ENCODE data around the gene LRRC25.
"Not testable (repeated sequence)": the region's sequence is repeated elsewhere in the genome, so short reads cannot be mapped to it uniquely, and the experiment has no call there.

LRRC25 gene

DNA sequence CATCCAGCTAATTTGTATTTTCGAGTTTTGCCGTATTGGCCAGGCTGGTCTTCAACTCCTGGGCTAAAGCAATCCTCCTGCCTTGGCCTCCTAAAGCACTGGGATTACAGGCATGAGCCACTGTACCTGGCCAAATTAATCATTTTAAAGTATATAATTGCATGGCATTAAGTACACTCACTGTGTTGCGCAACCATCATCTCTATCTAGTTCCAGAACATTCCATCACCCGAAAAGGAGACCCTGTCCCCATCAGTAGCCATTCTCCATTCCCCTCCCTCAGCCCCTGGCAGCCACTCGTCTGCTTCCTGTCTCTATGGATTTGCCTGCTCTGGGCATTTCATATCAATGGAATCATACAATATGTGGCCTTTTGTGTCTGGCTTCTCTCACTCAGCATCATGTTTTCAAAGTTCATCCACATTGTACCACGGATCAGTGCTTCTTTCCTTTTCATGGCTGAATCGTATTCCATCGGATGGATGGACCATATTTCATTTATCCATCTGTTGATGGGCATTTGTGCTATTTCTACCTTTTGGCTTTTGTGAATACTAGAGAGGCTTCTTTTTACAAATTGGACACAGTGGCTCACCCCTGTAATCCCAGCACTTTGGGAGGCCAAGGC lies 43.9 kb downstream of the LRRC25 start:
- Histone ChIP-seq H3K4me3 (ENCODE audit: low read depth, low read length) (no peak overlapping the region), H3K9me3 (ENCODE audit: control insufficient read depth, insufficient read depth, low read length) (no peaks in the 10 kb centered on the region), H3K9ac (ENCODE audit: low read depth, low read length) (no peak overlapping the region), H3K27me3 (ENCODE audit: control insufficient read depth, insufficient read depth, low read length) (no peaks in the 10 kb centered on the region), H3K36me3 (ENCODE audit: control insufficient read depth, insufficient read depth, low read length) (peaks cover 16% of the 10 kb centered on the region), H3K4me1 (ENCODE audit: control insufficient read depth, insufficient read depth, low read length) (no peaks in the 10 kb centered on the region)

GRCh38 chr19:18351544-18351943 lies 45.9 kb downstream of the LRRC25 start:
- Histone ChIP-seq H3K9ac (ENCODE audit: low read depth, low read length) (no peak overlapping the region), H3K36me3 (ENCODE audit: control insufficient read depth, insufficient read depth, low read length) (peaks cover 4% of the 10 kb centered on the region), H3K27me3 (ENCODE audit: control insufficient read depth, insufficient read depth, low read length) (no peaks in the 10 kb centered on the region), H3K4me3 (ENCODE audit: low read depth, low read length) (no peak overlapping the region), H3K9me3 (ENCODE audit: control insufficient read depth, insufficient read depth, low read length) (no peaks in the 10 kb centered on the region), H3K4me1 (ENCODE audit: control insufficient read depth, insufficient read depth, low read length) (no peaks in the 10 kb centered on the region)

DNA sequence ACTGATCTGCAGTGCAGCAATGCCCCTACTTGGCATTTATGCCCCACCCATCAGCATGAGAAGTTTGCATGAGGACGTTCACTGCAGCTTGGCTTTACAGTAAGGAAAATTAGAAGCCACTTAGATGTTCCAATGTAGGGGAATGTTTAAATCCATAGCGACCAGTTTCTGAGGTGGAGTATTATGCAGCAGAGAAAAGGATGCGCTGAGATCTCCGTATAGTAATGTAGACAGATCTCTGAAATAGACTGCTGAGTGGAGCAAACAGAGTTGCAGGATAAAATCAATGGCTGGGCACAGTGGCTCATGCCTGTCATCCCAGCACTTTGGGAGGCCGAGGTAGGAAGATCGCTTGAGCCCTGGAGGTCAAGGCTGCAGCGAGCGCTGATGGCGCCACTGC lies 46.9 kb downstream of the LRRC25 start:
- no peaks in the 10 kb centered on the region for H3K9me3 ChIP-seq (ENCODE audit: control insufficient read depth, insufficient read depth, low read length)
- H3K36me3 ChIP-seq (ENCODE audit: control insufficient read depth, insufficient read depth, low read length), result no peaks in the 10 kb centered on the region
- peaks cover 3% of the 10 kb centered on the region for H3K4me1 ChIP-seq (ENCODE audit: control insufficient read depth, insufficient read depth, low read length)
- H3K4me3 ChIP-seq (ENCODE audit: low read depth, low read length), result no peak overlapping the region
- no peak overlapping the region for H3K9ac ChIP-seq (ENCODE audit: low read depth, low read length)
- no peaks in the 10 kb centered on the region for H3K27me3 ChIP-seq (ENCODE audit: control insufficient read depth, insufficient read depth, low read length)

GRCh38 chr19:18349524-18350128 lies 47.8 kb downstream of the LRRC25 start:
- Histone ChIP-seq H3K9me3 (ENCODE audit: control insufficient read depth, insufficient read depth, low read length) (no peaks in the 10 kb centered on the region), H3K9ac (ENCODE audit: low read depth, low read length) (no peak overlapping the region), H3K27me3 (ENCODE audit: control insufficient read depth, insufficient read depth, low read length) (no peaks in the 10 kb centered on the region), H3K4me3 (ENCODE audit: low read depth, low read length) (no peak overlapping the region), H3K4me1 (ENCODE audit: control insufficient read depth, insufficient read depth, low read length) (peaks cover 5% of the 10 kb centered on the region), H3K36me3 (ENCODE audit: control insufficient read depth, insufficient read depth, low read length) (no peaks in the 10 kb centered on the region)

DNA sequence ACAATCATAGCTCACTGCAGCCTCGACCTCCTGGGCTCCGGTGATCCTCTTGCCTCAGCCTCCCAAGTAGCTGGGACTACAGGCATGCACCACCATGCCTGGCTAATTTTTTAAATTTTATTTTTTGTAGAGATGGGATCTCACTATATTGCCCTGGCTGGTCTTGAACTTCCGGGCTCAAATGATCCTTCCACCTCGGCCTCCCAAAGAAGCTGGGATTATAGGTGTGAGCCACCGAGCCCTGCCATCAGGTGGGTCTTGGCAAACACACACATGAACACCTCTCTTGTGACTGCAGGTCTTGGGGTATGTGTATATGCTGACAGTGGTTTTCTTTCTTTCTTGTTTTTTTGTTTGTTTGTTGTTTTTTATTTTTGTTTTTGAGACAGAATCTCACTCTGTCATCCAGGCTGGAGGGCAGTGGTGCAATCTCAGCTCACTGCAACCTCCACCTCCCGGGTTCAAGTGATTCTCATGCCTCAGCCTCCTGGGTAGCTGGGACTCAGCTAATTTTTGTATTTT lies 48.5 kb downstream of the LRRC25 start:
- not testable (repeated sequence) for H3K4me1 ChIP-seq (ENCODE audit: control insufficient read depth, insufficient read depth, low read length); H3K9ac ChIP-seq (ENCODE audit: low read depth, low read length); H3K4me3 ChIP-seq (ENCODE audit: low read depth, low read length); H3K9me3 ChIP-seq (ENCODE audit: control insufficient read depth, insufficient read depth, low read length); H3K36me3 ChIP-seq (ENCODE audit: control insufficient read depth, insufficient read depth, low read length); H3K27me3 ChIP-seq (ENCODE audit: control insufficient read depth, insufficient read depth, low read length)

GRCh38 chr19:18348171-18348570 lies 49.3 kb downstream of the LRRC25 start:
- Histone ChIP-seq H3K4me3 (ENCODE audit: low read depth, low read length) (no peak overlapping the region), H3K27me3 (ENCODE audit: control insufficient read depth, insufficient read depth, low read length) (no peaks in the 10 kb centered on the region), H3K9me3 (ENCODE audit: control insufficient read depth, insufficient read depth, low read length) (no peaks in the 10 kb centered on the region), H3K36me3 (ENCODE audit: control insufficient read depth, insufficient read depth, low read length) (no peaks in the 10 kb centered on the region), H3K9ac (ENCODE audit: low read depth, low read length) (no peak overlapping the region), H3K4me1 (ENCODE audit: control insufficient read depth, insufficient read depth, low read length) (peaks cover 8% of the 10 kb centered on the region)

- no peaks in the 10 kb centered on the region for H3K9me3 ChIP-seq (ENCODE audit: control insufficient read depth, insufficient read depth, low read length)
- H3K36me3 ChIP-seq (ENCODE audit: control insufficient read depth, insufficient read depth, low read length), result no peaks in the 10 kb centered on the region
- H3K9ac ChIP-seq (ENCODE audit: low read depth, low read length), result no peak overlapping the region
- no peak overlapping the region for H3K4me3 ChIP-seq (ENCODE audit: low read depth, low read length)
- H3K4me1 ChIP-seq (ENCODE audit: control insufficient read depth, insufficient read depth, low read length), result peaks cover 13% of the 10 kb centered on the region
- no peaks in the 10 kb centered on the region for H3K27me3 ChIP-seq (ENCODE audit: control insufficient read depth, insufficient read depth, low read length)
Measured at GRCh38 chr19:18346091-18346490, 51.3 kb downstream of the LRRC25 start.

DNA sequence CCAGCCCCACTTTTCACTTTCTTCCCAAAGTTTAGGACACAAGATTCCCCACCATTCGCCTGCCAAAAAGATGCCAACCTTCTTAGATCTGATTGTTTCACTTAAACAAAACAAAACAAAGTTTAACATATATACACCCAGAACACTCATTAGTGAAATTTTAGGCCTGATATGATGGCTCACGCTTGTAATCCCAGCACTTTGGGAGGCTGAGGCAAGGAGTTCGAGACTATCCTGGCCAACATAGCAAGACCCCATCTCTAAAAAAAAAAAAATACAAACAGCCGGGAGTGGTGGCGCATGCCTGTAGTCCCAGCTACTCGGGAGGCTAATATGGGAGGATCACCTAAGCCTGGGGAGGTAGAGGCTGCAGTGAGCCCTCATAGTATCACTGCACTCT lies 52.1 kb downstream of the LRRC25 start:
- H3K9ac ChIP-seq (ENCODE audit: low read depth, low read length), result no peak overlapping the region
- H3K36me3 ChIP-seq (ENCODE audit: control insufficient read depth, insufficient read depth, low read length), result no peaks in the 10 kb centered on the region
- H3K27me3 ChIP-seq (ENCODE audit: control insufficient read depth, insufficient read depth, low read length), result no peaks in the 10 kb centered on the region
- no peaks in the 10 kb centered on the region for H3K9me3 ChIP-seq (ENCODE audit: control insufficient read depth, insufficient read depth, low read length)
- peaks cover 13% of the 10 kb centered on the region for H3K4me1 ChIP-seq (ENCODE audit: control insufficient read depth, insufficient read depth, low read length)
- H3K4me3 ChIP-seq (ENCODE audit: low read depth, low read length), result no peak overlapping the region

- Histone ChIP-seq H3K27me3 (ENCODE audit: control insufficient read depth, insufficient read depth, low read length) (no peaks in the 10 kb centered on the region), H3K36me3 (ENCODE audit: control insufficient read depth, insufficient read depth, low read length) (no peaks in the 10 kb centered on the region), H3K4me3 (ENCODE audit: low read depth, low read length) (no peak overlapping the region), H3K9me3 (ENCODE audit: control insufficient read depth, insufficient read depth, low read length) (no peaks in the 10 kb centered on the region), H3K4me1 (ENCODE audit: control insufficient read depth, insufficient read depth, low read length) (peaks cover 17% of the 10 kb centered on the region), H3K9ac (ENCODE audit: low read depth, low read length) (no peak overlapping the region)
Measured at GRCh38 chr19:18344582-18344950, 52.9 kb downstream of the LRRC25 start.

- H3K4me3 ChIP-seq (ENCODE audit: low read depth, low read length), result no peak overlapping the region
- H3K27me3 ChIP-seq (ENCODE audit: control insufficient read depth, insufficient read depth, low read length), result no peaks in the 10 kb centered on the region
- H3K9ac ChIP-seq (ENCODE audit: low read depth, low read length), result peak overlapping the region; percentile 47
- peaks cover 17% of the 10 kb centered on the region for H3K4me1 ChIP-seq (ENCODE audit: control insufficient read depth, insufficient read depth, low read length)
- H3K36me3 ChIP-seq (ENCODE audit: control insufficient read depth, insufficient read depth, low read length), result no peaks in the 10 kb centered on the region
- no peaks in the 10 kb centered on the region for H3K9me3 ChIP-seq (ENCODE audit: control insufficient read depth, insufficient read depth, low read length)
Measured at GRCh38 chr19:18342090-18342632, 55.3 kb downstream of the LRRC25 start.
